PFSK-1 (cell line): ENCODE results near the gene FGD4.

Experiments used
- POLR2AphosphoS5 ChIP-seq: IDR thresholded peaks from 2 replicates; pipeline ENCODE4 v1.6.1; 2012; ENCODE audit warnings: low read depth, mild to moderate bottlenecking, control low read depth, low read length, moderate library complexity
- TF ChIP-seq, protein P1 (sequence below), 2 experiments: IDR thresholded peaks; 2 replicates each; pipeline versions ENCODE4 v1.6.1 to v1.8.0; 2011 to 2012; ENCODE audit warnings: low read depth in 2 of 2, low read length in 2 of 2, control low read depth in 1 of 2, inconsistent platforms in 1 of 2, mild to moderate bottlenecking in 1 of 2, moderate library complexity in 1 of 2; ENCODE audit not compliant: insufficient read depth in 1 of 2

DNA sequence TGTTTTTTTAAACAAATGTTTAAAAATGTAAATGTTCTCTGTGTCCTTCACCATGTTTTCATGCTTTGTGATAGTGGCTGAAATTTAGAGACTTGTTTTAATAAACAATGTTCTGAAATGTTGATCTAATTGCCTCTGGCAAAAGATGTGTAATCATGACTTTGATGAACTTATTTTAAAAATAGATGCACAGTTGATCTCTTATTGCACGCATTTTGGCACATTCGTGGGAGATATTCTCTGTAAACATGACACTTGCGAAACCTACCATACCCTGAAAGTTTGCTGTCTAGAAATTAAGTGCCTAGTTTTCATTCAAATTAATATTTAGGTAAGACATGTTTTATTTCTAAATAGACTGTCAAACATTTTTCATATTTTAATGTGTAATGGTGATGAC, 160.1 kb downstream of the FGD4 start:
- TF ChIP-seq POLR2AphosphoS5, result no peak
- TF ChIP-seq, protein P1, sequence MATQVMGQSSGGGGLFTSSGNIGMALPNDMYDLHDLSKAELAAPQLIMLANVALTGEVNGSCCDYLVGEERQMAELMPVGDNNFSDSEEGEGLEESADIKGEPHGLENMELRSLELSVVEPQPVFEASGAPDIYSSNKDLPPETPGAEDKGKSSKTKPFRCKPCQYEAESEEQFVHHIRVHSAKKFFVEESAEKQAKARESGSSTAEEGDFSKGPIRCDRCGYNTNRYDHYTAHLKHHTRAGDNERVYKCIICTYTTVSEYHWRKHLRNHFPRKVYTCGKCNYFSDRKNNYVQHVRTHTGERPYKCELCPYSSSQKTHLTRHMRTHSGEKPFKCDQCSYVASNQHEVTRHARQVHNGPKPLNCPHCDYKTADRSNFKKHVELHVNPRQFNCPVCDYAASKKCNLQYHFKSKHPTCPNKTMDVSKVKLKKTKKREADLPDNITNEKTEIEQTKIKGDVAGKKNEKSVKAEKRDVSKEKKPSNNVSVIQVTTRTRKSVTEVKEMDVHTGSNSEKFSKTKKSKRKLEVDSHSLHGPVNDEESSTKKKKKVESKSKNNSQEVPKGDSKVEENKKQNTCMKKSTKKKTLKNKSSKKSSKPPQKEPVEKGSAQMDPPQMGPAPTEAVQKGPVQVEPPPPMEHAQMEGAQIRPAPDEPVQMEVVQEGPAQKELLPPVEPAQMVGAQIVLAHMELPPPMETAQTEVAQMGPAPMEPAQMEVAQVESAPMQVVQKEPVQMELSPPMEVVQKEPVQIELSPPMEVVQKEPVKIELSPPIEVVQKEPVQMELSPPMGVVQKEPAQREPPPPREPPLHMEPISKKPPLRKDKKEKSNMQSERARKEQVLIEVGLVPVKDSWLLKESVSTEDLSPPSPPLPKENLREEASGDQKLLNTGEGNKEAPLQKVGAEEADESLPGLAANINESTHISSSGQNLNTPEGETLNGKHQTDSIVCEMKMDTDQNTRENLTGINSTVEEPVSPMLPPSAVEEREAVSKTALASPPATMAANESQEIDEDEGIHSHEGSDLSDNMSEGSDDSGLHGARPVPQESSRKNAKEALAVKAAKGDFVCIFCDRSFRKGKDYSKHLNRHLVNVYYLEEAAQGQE (IDR thresholded peaks at IDR 0.05; ENCODE audit: insufficient read depth in 1 of 2, low read depth in 2 of 2, low read length in 2 of 2), result no peak
